GM12873 (cell line): Measurements from ENCODE around the gene DUS1L.

Source experiments
- TF ChIP-seq, protein P1 (sequence below): IDR thresholded peaks from 2 replicates; pipeline ENCODE4 v1.5.1; 2012; ENCODE audit warnings: low read depth, mild to moderate bottlenecking, moderate library complexity, low read length, control low read depth; ENCODE audit not compliant: insufficient read depth; ENCODE audit errors: missing control alignments

Gene DUS1L

GRCh38 chr17:82024859-82025258 lies 40.7 kb downstream of the DUS1L start:
- TF ChIP-seq, protein P1, sequence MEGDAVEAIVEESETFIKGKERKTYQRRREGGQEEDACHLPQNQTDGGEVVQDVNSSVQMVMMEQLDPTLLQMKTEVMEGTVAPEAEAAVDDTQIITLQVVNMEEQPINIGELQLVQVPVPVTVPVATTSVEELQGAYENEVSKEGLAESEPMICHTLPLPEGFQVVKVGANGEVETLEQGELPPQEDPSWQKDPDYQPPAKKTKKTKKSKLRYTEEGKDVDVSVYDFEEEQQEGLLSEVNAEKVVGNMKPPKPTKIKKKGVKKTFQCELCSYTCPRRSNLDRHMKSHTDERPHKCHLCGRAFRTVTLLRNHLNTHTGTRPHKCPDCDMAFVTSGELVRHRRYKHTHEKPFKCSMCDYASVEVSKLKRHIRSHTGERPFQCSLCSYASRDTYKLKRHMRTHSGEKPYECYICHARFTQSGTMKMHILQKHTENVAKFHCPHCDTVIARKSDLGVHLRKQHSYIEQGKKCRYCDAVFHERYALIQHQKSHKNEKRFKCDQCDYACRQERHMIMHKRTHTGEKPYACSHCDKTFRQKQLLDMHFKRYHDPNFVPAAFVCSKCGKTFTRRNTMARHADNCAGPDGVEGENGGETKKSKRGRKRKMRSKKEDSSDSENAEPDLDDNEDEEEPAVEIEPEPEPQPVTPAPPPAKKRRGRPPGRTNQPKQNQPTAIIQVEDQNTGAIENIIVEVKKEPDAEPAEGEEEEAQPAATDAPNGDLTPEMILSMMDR = no peak

GRCh38 chr17:82023447-82024241 lies 42.0 kb downstream of the DUS1L start:
- TF ChIP-seq, protein P1 = no peak

DNA sequence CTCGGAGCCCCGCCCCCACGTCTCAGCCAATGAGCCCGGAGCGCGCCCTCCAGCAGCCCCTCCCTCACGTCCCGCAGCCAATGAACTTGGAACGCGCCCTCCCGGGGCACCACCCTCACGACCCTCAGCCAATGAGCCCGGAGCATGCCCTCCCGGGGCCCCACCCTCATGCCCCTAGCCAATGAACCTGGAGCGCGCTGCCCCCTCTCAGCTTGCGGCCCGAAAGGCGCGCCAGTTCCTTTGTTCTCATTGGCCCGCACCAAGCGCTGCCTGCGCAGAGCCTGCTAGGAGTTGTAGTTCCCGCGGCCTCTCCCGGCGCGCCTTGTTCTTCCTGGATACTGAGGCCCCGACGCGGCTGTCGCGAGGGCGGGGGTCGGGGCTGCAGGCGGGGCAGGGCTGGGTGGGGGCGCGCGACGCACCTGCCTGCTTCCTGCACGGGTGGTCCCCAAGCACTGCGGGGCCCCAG lies 42.6 kb downstream of the DUS1L start, which contains the start of gene LRRC45:
TSS of gene LRRC45 (plus strand) at position 325 of the 466 bp plus-strand sequence. CDS start 339 bp downstream, outside the sequence.
- TF ChIP-seq, protein P1 = no peak

DNA sequence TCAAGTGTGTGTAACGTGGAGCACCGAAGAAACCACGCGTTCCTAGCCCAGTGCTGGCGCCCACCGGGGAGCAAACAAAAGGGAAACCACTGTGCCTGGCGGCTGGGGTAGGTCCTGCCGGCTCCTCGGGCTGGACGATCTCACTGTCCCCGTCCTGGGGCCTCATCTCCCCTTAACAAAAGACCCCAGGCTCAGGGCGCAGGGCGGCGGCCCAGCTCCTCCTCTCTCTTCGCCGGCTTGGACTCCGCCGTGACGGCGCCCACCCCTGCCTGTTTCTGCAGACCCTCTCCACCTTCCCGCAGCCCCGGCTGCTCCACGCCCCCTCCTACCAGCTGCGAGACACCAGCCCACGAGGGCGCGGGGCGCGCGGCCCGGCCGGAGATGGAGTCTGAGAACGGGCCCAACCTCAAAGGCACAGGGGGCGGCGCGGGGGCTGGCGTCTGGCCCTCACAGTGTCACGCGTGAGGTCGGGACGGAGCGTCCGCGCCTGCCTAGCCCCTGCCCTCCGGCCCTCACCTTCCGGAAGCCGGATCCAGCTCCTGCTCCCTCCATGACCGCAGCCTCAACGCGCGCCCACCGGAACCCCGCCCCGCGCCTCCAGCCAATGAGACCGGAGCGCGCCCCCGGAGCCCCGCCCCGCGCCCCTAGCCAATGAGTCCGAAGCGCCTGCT lies 43.2 kb downstream of the DUS1L start, which contains the start of gene CENPX:
TSS of gene CENPX (minus strand) at position 569 of the 671 bp plus-strand sequence. CDS start at position 552, 17 bp downstream.
- TF ChIP-seq, protein P1 = no peak

- TF ChIP-seq, protein P1 = no peak
Measured at GRCh38 chr17:82021900-82022309, 43.7 kb downstream of the DUS1L start.

DNA sequence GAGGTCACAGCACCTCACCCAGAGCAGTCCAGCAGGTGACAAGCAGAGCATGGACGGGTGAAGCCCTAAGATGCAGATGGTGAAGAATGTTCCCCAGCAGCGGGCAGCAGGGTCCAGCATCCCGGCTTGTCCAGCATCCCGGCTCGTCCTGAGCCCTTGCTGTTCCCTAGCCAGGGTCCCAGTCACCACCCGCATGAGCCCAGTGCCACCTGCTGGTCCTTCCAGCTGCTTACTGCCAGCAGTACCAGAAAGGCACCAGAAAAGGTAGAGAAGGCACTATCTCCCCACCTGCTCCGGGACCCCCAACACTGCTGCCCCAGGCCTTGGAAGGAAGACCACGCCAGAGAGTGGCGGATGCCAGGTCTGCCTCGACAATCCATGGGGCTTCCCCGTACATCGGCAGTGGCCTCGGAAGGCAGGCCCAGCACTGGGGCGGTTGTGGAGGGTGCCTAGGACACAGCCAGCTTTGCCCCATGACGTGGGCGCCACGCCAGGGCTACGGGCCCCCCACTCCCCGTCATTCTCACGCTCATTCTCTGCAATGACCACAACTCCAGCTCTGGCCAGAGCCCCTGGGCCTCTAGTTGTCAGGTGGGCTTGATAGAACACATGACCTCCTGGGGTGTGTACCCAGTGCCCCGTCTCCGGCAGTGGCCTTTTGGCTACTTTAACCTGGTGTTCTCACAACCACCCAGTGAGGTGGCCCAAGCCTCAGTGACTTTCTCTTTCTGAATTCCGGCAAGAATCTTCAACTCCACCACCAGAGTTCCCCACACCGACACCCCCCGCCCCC lies 44.3 kb downstream of the DUS1L start:
- TF ChIP-seq, protein P1 = peak; percentile 76
